CD4-positive, alpha-beta T cell treated with Interleukin-15 for 1 hour (primary cell): ENCODE measurements around the gene SLC7A7.
"Not testable (repeated sequence)": the region's sequence is repeated elsewhere in the genome, so short reads cannot be mapped to it uniquely, and the experiment has no call there.

ENCODE experiments used
- DNase-seq: peaks from one replicate; pipeline ENCODE4 v3.0.0-alpha.2; 2020

Gene SLC7A7

DNA sequence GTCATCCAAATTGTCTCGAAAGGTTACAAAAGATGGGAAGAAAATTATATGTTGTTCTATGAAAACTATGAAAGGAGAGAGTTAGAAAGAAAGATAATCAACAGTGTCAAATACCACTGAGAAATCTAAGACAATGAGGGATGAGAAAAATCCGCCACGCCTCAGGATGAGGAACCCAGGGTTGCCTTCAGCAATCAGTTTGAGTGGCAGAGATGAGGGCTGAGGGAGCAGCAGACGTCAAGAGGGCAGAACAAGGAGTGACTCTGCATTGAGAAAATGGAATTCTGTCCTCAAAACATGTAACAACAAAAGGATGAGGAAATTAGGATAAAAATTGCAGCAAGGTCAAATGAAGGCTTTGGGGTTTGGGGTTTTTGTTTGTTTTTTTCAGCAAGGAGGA, 67.0 kb downstream of the SLC7A7 start:
- DNase-seq, result no peak

DNA sequence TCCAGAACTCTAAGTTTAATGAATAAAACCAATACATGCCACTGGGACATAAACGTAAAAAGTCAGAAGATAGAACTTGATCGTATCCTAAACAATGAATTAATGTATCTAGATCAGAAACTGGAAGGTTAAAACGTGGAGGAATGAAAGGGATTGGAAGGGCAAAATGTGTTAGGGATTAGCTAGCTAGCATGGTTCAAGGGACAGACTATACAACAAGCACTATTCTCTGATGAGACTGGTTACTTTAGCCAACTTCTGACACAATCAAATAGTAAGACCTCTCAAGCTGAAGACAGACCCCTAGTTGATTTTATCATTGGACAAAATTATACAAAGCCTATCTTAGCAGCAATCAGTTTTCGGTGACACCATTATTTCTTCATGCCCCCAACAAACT, 67.5 kb downstream of the SLC7A7 start:
- no peak for DNase-seq

DNA sequence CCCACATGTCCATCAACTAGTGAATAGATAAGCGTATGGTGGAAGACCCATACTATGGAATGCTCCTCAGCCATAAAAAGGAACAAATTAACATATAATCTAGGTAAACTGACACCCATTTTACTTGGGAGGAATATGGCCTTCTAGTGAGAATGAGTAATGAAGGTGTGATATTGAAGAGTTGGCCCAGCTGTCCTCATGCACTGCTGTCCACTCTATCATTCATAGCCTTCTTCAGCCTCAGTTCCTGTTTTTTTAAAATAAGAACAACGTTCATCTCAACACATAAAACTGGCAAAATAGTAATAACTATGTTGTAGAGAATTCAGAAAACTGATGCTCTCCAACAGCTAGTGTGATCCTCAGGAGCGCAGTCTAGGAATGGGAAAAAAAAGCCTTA, 75.2 kb downstream of the SLC7A7 start:
- no peak for DNase-seq

DNA sequence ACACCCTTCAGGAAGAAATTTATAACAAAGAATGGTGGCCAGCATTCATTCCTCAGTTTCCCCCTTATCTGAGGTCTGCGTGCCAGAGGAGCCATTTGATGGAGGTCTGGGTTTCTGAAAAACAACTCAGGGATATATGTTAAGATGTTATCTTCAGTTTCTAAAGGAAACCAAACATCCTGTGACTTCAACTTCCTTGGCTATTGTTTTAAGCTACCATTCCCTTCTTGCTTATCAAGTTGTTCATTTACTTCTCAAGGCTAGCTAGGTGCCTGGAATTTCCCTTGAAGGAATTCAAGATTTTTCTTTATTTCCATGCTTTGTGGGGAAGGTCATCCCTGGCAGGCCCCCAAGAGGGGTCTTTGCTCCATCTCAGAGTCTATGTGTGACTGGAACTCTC, 75.8 kb downstream of the SLC7A7 start:
- no peak for DNase-seq

DNA sequence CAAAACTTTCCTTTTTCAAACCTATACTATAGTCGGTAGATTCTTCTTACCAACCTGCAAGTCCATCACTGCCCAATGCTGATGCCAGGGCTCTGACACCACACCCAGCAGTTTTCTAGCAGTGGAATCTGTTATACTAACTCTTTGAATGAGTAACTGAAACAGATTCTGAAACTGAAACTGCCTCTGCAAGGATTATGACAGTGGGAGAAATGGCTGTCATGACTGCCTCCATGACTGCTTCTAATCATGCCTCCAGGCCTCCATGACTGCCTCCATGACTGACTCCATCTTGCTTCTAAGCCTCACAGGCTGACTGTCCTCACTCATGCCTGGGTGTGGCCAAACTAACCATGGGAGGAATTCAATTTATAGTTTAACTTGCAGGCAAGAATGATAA, 78.2 kb downstream of the SLC7A7 start:
- DNase-seq, result no peak

DNA sequence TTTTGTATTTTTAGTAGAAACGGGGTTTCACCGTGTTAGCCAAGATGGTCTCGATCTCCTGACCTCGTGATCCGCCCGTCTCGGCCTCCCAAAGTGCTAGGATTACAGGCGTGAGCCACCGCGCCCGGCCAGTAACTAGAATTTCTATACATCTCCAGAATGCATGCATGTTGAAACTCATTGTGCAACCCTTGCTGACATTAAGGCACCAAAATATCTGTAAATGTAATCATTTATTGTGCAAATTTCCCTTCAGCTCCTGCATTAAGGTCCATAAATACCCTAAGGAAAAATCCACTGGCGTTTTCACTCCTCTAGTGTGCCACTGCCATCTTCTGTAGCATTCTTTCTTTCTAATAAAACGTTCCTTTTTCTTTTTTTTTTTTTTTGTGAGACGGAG, 78.9 kb downstream of the SLC7A7 start:
- DNase-seq, result not testable (repeated sequence)

DNA sequence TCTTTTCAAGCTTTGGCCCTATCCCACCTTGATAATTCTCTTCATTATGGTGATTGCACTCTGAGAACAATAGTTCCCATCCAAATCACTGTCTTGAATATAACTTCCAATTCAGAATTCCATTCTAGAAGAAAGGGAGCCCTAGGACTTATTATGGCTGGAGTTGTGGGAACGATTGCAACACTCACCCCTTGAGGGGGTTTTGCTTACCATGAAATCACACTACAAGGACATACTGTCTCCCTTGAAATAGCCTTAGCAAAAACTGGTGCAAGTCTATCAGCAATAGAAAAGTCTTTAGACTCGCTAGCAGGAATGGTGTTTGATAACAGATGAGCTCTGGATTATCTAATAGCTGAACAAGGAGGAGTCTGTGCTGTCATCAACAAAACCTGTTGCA, 80.1 kb downstream of the SLC7A7 start:
- no peak for DNase-seq

DNA sequence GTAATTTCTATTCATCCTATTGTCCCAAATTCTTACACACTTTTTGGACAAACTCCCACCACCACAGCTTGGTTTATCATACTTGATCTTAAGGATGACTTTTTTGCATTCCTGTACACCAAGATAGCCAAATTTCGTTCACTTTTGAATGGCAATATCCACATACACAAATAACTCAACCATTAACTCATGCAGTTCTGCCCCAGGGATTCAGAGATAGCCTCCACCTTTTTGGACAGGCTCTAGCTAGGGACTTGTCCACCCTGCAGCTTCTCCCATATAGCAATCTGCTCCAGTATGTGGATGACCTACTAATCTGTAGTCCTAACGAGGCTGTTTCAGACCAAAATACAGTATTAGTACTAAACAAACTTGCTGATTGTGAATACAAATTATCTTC, 81.4 kb downstream of the SLC7A7 start:
- DNase-seq, result no peak

DNA sequence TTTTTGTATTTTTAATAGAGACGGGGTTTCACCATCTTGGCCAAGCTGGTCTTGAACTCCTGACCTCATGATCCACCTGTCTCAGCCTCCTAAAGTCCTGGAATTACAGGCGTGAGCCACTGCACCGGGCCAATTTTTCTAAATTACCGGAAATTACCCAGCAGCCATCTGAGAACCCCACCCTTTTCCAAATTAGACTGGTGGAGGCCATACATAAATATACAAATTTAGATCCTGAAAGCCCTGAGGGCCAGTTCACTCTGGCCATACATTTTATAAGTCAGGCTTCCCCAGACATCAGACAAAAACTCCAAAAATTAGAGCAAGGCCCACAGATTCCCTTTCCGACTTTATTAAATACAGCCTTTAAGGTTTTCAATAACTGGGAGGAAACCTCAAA, 83.2 kb downstream of the SLC7A7 start:
- DNase-seq, result not testable (repeated sequence)

DNA sequence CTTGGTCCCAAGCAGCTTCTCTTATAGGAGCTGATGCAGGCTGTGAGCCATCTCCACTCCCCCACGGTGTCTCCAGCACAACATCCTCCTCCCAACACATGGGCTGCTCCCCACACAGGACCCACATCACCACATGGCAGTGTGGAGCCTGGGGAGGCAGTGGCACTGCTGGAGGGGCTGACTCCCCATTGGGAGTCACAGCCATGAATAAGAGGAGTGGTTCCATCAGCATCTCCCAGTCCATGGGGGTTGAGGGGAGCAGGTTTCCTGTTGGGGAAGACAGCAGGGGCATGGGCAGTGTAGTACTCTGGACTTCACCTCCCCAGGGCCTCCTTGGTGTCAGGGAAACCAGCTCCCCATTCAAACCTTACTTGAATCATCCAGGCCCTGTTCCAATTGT, 89.2 kb downstream of the SLC7A7 start:
- DNase-seq, result no peak

DNA sequence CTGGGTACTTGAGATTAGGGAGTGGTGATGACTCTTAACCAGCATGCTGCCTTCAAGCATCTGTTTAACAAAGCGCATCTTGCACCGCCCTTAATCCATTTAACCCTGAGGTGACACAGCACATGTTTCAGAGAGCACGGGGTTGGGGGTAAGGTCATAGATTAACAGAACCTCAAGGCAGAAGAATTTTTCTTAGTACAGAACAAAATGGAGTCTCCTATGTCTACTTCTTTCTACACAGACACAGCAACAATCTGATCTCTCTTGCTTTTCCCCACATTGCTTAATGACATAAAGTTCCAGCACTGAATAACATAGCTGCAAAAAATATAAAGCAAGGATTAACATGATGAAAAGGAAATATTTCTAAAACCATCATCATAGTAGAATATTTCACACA, 89.9 kb downstream of the SLC7A7 start:
- DNase-seq, result not testable (repeated sequence)

DNA sequence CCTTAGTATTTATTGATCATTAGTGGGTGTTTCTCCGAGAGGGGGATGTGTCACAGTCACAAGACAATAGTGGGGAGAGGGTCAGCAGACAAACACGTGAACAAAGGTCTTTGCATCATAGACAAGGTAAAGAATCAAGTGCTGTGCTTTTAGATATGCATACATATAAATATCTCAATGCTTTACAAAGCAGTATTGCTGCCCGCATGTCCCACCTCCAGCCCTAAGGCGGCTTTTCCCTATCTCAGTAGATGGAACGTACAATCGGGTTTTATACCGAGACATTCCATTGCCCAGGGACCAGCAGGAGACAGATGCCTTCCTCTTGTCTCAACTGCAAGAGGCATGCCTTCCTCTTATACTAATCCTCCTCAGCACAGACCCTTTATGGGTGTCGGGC, 90.4 kb downstream of the SLC7A7 start:
- not testable (repeated sequence) for DNase-seq

DNA sequence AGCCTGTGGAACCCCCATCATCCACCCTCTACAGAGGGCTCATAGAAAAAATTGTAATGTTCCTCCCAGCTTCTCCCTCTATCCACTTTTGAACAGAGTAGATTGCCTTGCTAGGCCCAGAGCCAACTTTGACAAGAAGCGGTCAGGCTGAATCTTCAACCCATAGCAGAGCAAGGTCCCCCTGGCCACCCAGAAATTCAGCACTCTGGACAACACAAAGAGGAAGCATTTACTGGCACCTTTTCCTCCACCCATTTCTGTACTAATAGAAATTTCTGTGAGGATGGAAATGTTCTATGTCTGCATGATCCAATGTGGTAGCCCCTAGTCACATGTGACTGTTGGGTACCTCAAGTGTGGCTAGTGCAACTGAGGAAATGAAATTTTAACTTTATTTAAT, 91.4 kb downstream of the SLC7A7 start:
- DNase-seq, result no peak
